Subcutaneous abdominal adipose tissue (tissue), 5 donors: Measurements from ENCODE around the gene PAPOLB.

Source experiments
- H3K27ac ChIP-seq: one replicate; pipeline ENCODE4 v1.7.0; 2013; ENCODE audit warnings: low read depth, mild to moderate bottlenecking, inconsistent platforms, low read length, moderate library complexity
- H3K27me3 ChIP-seq, 5 donors: one replicate each; pipeline ENCODE4 v1.7.0; 2013; ENCODE audit warnings: low read length in 5 of 5, inconsistent platforms in 1 of 5; ENCODE audit not compliant: control insufficient read depth in 5 of 5, insufficient read depth in 4 of 5
- H3K36me3 ChIP-seq, 5 donors: one replicate each; pipeline ENCODE4 v1.7.0; 2013; ENCODE audit warnings: low read length in 5 of 5; ENCODE audit not compliant: control insufficient read depth in 5 of 5, insufficient read depth in 5 of 5
- H3K4me1 ChIP-seq, 5 donors: one replicate each; pipeline ENCODE4 v1.7.0; 2013; ENCODE audit warnings: low read length in 5 of 5, mild to moderate bottlenecking in 3 of 5, moderate library complexity in 1 of 5; ENCODE audit not compliant: control insufficient read depth in 5 of 5, insufficient read depth in 5 of 5
- H3K4me3 ChIP-seq, 5 donors: one replicate each; pipeline ENCODE4 v1.7.0; 2013; ENCODE audit warnings: low read length in 5 of 5, low read depth in 1 of 5
- H3K9ac ChIP-seq, 5 donors: one replicate each; pipeline ENCODE4 v1.7.0; 2013; ENCODE audit warnings: low read length in 5 of 5, mild to moderate bottlenecking in 4 of 5, moderate library complexity in 3 of 5
- H3K9me3 ChIP-seq, 5 donors: one replicate each; pipeline ENCODE4 v1.7.0; 2013; ENCODE audit warnings: low read length in 5 of 5; ENCODE audit not compliant: control insufficient read depth in 5 of 5
- donor health status: healthy.
- donor health status: healthy.
- donor health status: healthy.
- donor health status: healthy.
- donor health status: healthy.

The PAPOLB gene

DNA sequence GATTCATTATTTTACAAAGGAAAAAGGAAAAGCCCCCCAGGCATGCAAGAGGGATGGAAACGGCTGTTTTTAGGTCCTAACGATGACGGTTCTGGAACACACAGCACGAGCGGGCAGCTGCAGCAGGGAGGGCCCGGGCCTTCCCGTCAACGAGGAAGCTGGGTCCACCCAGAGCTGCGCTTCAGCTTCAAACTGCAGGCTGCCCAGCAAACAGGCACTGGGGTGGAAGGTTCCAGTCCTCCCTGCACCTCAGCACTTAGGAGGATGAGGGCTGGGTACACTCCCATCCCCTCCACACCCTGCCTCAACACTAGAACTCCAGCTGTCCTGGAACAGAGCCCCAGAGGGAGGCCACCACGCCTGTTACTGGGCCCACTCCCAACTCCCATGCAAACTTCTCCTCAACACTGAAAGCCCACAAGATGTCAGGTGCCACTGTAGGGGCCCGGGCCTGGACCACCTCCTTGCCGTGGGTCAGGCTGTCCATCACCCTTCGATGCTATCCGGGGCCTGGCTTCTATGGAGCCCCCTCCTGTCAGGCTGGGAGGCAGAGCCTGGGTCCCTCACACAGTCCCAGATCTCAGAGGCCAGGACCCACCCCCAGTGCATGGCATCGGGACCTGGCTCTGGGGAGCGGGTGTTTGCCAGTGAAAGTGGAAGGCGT, 33.0 kb downstream of the PAPOLB start:
- Histone ChIP-seq H3K9me3 (no peaks in the 10 kb centered on the region), H3K4me1 (peaks cover 0 to 3% (median 0%) of the 10 kb centered on the region in 5 donors), H3K27me3 (no peaks in the 10 kb centered on the region), H3K27ac (no peak overlapping the region), H3K36me3 (peaks cover 0 to 7% (median 0%) of the 10 kb centered on the region in 5 donors), H3K4me3 (no peak overlapping the region), H3K9ac (no peak overlapping the region)

DNA sequence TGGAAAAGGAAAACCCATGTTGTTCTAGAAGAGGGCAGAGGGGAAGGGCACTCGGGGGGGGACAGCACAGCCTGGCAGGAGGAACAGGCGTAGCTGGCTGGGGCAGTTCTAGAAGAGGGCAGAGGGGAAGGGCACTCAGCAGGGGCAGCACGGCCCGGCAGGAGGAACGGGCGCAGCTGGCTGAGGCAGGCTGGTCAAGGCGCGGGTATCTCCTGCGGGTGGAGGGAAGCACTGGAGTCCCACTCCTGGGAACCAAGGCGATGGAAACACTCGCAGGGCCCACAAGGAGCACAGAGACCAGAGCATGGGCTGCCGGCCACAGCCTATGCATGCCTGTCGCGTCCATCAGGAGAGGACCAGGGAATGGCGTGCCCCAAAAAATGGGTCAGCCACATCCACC, 36.7 kb downstream of the PAPOLB start:
- H3K4me1 ChIP-seq: peaks cover 0 to 18% (median 5%) of the 10 kb centered on the region in 5 donors
- no peaks in the 10 kb centered on the region for H3K9me3 ChIP-seq
- no peak overlapping the region for H3K27ac ChIP-seq

DNA sequence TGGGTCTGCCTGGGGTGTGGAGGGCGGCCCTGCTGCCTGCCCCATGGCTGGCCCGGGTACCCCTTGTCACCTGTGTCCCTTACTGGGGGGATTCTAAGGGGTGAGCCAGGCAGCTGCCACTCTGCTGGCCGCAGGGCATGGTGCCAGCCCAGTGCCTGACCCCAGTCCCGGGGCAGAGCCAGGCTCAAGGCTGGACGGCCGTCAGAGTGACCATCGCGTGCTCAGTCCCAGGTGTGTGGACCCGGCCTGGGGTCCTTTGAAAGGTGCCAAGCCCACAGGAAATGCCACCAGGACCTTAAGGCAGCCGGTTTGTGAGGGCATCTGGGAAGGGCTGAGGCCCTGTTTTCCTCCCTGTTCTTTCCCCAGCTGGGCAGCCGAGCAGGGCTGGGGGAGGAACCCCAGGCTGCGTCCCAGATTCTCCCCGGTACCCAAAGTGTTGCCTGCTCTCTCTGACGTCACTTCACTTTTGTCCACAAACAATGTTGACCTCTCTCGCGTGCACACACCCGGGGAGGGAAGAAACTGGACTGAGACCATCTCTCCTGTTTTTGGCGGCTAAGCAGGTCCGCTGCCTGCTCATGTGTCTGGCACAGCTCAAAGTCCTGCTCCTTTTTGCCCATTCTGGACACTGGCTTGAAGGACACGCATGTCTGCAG, 37.6 kb downstream of the PAPOLB start:
- H3K4me1 ChIP-seq: peaks cover 0 to 23% (median 12%) of the 10 kb centered on the region in 5 donors
- no peaks in the 10 kb centered on the region for H3K36me3 ChIP-seq
- no peak overlapping the region for H3K4me3 ChIP-seq
- H3K27ac ChIP-seq: no peak overlapping the region
- H3K27me3 ChIP-seq: peaks cover 0 to 13% (median 8%) of the 10 kb centered on the region in 5 donors
- H3K9ac ChIP-seq: no peak overlapping the region
- no peaks in the 10 kb centered on the region for H3K9me3 ChIP-seq

More for the DNA sequence above, 36.7 kb downstream of the PAPOLB start:
- H3K36me3 ChIP-seq: peaks cover 0 to 2% (median 0%) of the 10 kb centered on the region in 5 donors
- no peak overlapping the region for H3K4me3 ChIP-seq
- no peak overlapping the region for H3K9ac ChIP-seq
- peaks cover 0 to 9% (median 3%) of the 10 kb centered on the region in 5 donors for H3K27me3 ChIP-seq

DNA sequence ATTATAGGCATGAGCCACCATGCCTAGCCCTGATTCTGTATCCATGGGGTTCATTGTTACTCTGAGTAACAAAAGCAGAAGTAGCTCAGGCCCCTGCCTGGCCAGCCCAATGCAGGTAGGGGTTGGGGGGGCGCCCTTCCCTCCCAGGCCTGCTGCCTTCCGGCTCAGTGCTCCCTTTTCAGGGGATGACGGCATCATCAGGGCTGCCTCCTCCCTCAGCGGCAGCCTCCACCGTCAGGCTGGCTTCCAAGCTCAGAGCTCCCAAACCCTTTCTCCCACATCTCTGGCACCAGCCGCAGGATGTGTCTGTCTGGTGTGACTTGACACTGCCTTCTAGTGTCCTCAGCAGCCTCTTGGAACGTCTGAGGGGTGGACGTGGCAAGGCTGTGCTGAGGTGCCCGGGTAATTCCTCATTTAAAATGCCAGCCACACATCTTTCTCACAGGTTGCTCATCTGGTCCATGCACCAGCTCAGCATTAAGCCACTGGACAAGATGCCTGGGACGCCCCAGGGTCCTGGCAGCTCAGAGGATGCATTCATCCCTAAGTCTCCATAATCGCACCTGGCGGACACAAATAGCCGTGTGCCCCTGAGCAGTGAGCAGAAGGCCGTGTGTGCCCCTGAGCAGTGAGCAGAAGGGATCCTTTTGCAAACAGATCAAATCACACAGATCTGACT, 38.2 kb downstream of the PAPOLB start:
- H3K36me3 ChIP-seq: no peaks in the 10 kb centered on the region

DNA sequence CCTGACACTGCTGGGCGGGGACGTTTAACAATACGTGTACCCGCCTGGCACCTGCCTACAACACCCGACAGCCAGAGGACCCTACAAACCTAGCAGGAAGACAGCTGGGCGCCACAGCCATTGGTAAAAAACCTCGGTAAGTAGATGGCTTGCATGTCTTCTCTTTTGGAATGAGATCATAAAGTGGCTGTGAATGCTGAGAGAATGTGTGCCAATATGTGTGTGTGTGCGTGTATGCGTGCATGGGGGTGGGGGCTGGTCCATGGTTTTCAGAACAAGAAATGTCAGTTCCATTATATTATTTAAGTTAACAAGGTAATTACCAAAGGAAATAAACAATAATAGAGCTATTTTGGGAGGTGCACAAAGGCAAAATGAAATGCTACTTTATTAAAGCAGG, 39.2 kb downstream of the PAPOLB start:
- no peaks in the 10 kb centered on the region for H3K9me3 ChIP-seq
- H3K36me3 ChIP-seq: no peaks in the 10 kb centered on the region
- H3K4me1 ChIP-seq: peaks cover 0 to 23% (median 12%) of the 10 kb centered on the region in 5 donors
- H3K27me3 ChIP-seq: peaks cover 0 to 13% (median 8%) of the 10 kb centered on the region in 5 donors
- no peak overlapping the region for H3K27ac ChIP-seq
- H3K9ac ChIP-seq: no peak overlapping the region
- H3K4me3 ChIP-seq: no peak overlapping the region

More for the DNA sequence above, 38.2 kb downstream of the PAPOLB start:
- Histone ChIP-seq H3K4me3 (no peak overlapping the region), H3K4me1 (peaks cover 0 to 23% (median 12%) of the 10 kb centered on the region in 5 donors), H3K9me3 (no peaks in the 10 kb centered on the region), H3K27ac (no peak overlapping the region), H3K27me3 (peaks cover 0 to 13% (median 8%) of the 10 kb centered on the region in 5 donors), H3K9ac (no peak overlapping the region)

DNA sequence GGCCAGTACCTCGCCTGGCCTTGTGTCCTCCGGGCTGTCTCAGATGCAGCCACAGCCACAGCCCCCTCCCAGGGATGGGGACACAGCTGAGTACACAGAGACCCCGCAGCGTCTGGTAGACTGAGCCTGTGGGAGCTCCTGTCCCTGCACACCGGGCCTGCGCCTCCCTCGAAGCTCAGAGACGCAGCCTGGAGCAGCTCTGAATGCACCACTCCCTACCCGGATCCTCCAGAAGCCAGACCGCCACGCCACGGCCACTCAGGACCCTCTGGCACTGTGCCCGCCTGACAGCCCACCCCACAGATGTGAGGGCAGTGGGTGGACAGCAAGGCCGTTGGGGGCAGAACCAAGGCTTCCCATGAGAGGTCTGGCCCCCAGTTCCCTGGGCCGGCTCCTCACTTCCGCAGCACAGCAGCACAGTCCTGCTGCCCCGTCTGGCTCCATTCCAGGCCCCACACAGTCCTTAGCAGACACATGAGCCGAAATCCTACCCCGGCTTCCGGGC, 40.8 kb downstream of the PAPOLB start:
- Histone ChIP-seq H3K27me3 (peaks cover 0 to 13% (median 8%) of the 10 kb centered on the region in 5 donors), H3K36me3 (no peaks in the 10 kb centered on the region)

DNA sequence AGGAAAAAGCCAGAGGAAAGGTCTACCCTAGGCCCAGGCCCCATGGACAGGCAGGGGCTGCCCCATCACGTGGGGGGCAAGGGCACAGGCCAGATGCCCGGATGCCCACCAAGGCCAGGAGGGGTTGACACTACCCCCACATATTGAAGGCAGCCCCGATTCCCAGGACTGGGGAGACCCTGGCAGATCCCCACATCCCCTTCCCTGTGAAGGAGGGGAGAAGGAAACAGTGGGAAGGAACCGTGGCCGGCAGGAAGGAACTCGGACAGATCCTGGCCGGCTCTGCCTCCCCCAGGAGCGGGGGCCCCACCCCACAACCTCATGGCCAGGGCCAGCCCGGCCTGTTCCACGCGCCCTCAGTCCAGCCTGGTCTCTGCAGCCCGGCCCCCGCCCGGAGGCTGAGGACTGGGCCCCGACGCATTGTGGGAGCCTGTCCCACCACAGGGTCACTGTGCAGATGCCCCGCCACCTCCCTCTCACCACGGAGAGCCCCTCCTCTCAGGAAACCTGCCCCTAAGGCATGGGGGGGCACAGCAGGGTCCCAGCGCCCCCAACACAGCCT, 41.3 kb downstream of the PAPOLB start:
- Histone ChIP-seq H3K4me3 (no peak overlapping the region), H3K27me3 (peaks cover 0 to 13% (median 8%) of the 10 kb centered on the region in 5 donors), H3K27ac (no peak overlapping the region), H3K36me3 (peaks cover 0 to 2% (median 0%) of the 10 kb centered on the region in 5 donors), H3K9ac (peak overlapping the region in 2 of 5 donors; percentile 23 to 35), H3K4me1 (peaks cover 0 to 23% (median 12%) of the 10 kb centered on the region in 5 donors), H3K9me3 (no peaks in the 10 kb centered on the region)

More for the DNA sequence above, 40.8 kb downstream of the PAPOLB start:
- Histone ChIP-seq H3K4me1 (peaks cover 0 to 23% (median 12%) of the 10 kb centered on the region in 5 donors), H3K9ac (peak overlapping the region in 1 of 5 donors; percentile 23), H3K4me3 (no peak overlapping the region), H3K27ac (no peak overlapping the region), H3K9me3 (no peaks in the 10 kb centered on the region)

DNA sequence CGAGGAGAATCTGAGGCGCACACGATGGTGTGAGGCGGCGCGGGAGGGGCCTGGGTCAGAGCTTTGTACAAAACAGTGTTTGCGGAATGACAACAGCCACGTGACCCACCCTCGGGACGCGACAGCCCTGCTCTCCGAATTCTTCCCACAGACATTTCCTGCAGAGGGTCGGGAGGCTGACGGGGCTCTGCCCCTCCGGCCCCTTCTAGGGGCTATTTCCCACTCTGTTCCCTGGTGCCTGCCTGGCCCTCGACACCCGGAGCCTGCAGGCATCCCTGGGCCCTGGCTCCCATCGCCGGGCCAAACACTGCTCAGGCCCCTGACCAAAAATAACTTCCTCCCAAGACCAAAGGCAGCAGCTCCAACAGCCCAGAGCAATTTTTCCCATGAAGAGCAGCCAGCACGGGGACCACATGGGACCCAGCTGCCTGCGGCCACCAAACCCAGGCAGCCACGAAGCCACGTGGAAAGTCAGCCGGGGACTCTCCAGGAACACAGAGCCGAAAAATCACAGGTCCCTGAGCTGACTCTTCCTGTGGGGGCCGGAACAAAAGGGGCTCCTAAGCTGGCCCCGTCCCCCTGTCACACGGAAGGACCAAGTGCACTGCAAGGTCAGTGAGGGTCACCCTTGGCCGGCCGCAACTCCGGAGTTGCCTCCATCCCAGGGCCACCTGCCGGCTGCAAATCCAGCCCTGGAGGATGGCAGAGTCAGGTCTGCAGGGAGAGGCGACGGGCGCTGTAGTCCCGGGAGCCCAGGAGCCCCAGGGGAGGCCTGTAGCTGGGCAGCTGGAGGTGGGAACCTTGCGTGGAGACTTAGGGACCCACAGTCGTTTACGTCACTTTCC, 42.0 kb downstream of the PAPOLB start:
- peak overlapping the region in 1 of 5 donors; percentile 24 for H3K4me3 ChIP-seq
- peak overlapping the region in 1 of 5 donors; percentile 35 for H3K9ac ChIP-seq
- peaks cover 0 to 23% (median 12%) of the 10 kb centered on the region in 5 donors for H3K4me1 ChIP-seq
- H3K36me3 ChIP-seq: peaks cover 0 to 4% (median 0%) of the 10 kb centered on the region in 5 donors
- no peaks in the 10 kb centered on the region for H3K9me3 ChIP-seq
- H3K27ac ChIP-seq: no peak overlapping the region
- peaks cover 0 to 13% (median 8%) of the 10 kb centered on the region in 5 donors for H3K27me3 ChIP-seq
